ENCODE data around the gene HS6ST3. TPM values are rescaled to one million over a fixed set of nuclear protein-coding genes. Genes with fewer than 3 reads are reported as not detected.

Gene HS6ST3
- total RNA-seq, 2 experiments from 2014 or later, result not detected

DNA sequence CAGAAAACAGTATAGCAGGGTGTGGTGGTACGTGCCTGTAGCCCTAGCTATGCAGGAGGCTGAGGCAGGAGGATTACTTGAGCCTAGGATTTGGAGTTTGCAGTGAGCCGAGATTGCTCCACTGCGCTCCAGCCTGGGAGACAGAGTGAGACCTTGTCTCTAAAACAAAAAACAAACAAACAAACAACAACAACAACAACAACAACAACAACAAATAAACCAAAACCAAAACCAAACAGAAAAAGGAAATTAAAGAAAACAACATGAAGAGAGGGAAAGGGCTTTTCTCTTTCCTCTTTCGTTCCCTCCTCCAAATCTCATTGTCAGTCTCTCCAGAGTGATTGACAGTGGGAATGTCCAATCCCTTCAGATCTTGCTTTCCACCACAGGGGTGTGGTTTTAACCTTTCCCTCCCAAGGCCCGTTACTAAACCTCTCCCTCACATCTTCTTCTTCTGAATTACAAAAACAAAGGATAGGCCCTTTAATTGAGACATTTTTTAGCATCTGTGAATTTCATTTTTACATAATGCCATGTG lies 341.2 kb downstream of the HS6ST3 start:
- no peak overlapping the region for H3K4me3 Mint-ChIP-seq
- no peak overlapping the region for H3K27ac Mint-ChIP-seq
- CTCF ChIA-PET, result no interaction called here
- H3K4me1 Mint-ChIP-seq (ENCODE audit: low read depth), result no peaks in the 10 kb centered on the region
- ATAC-seq (no peak), DNase-seq (no peak)
- no peaks in the 10 kb centered on the region for H3K27me3 Mint-ChIP-seq (ENCODE audit: low read depth)
- no peaks in the 10 kb centered on the region for H3K9me3 Mint-ChIP-seq (ENCODE audit: insufficient read depth)
- no peaks in the 10 kb centered on the region for H3K36me3 Mint-ChIP-seq (ENCODE audit: low read depth)
- POLR2A ChIA-PET, result no interaction called here

DNA sequence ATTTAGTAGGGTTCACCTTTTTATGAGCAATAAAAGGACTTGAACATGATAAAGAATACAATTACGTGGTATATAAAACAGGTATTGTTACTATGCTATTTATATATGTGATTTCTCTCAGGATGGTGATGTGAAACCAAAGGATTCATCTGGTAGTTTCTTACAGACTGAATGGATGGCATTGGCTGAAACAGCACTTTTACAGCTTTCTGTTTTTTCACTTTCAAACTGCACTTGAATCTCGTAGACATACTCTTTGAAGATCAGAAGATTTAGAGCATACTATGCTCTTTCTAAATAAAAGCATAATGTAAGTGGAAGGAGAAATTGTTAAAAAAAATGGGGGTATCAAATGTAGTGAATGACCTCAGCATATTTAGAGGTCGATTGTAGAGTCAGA lies 354.8 kb downstream of the HS6ST3 start:
- Mint-ChIP-seq H3K27ac (no peak overlapping the region), H3K36me3 (ENCODE audit: low read depth) (no peaks in the 10 kb centered on the region), H3K27me3 (ENCODE audit: low read depth) (no peaks in the 10 kb centered on the region), H3K4me1 (ENCODE audit: low read depth) (no peaks in the 10 kb centered on the region), H3K4me3 (no peak overlapping the region), H3K9me3 (ENCODE audit: insufficient read depth) (peaks cover 4% of the 10 kb centered on the region)
- DNase-seq (no peak), ATAC-seq (no peak)
- ChIA-PET CTCF (no interaction called here), POLR2A (no interaction called here)

DNA sequence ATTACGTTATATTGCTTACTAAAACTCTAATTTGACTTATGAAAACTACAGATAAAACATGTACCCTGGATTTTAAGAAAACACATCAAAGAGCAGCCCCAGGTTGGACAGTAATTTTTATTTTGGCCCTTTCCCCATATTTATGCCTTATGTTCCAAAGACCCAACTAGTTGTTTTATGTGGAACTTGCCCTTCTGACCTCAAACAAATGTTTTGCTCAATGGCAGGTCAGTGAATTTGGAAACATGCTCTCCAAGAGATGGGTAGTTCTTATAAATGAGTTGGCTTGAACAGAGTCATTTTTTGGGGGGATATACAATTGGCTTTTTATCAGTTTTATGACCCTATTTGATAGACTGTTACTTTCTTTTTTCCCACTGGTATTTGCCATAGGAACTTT lies 360.0 kb downstream of the HS6ST3 start:
- Mint-ChIP-seq H3K36me3 (ENCODE audit: low read depth) (no peaks in the 10 kb centered on the region), H3K9me3 (ENCODE audit: insufficient read depth) (no peaks in the 10 kb centered on the region), H3K27me3 (ENCODE audit: low read depth) (no peaks in the 10 kb centered on the region), H3K4me3 (no peak overlapping the region), H3K27ac (no peak overlapping the region), H3K4me1 (ENCODE audit: low read depth) (no peaks in the 10 kb centered on the region)
- DNase-seq, result no peak
- CTCF ChIA-PET, result no interaction called here
- no peak for ATAC-seq
- POLR2A ChIA-PET, result no interaction called here

DNA sequence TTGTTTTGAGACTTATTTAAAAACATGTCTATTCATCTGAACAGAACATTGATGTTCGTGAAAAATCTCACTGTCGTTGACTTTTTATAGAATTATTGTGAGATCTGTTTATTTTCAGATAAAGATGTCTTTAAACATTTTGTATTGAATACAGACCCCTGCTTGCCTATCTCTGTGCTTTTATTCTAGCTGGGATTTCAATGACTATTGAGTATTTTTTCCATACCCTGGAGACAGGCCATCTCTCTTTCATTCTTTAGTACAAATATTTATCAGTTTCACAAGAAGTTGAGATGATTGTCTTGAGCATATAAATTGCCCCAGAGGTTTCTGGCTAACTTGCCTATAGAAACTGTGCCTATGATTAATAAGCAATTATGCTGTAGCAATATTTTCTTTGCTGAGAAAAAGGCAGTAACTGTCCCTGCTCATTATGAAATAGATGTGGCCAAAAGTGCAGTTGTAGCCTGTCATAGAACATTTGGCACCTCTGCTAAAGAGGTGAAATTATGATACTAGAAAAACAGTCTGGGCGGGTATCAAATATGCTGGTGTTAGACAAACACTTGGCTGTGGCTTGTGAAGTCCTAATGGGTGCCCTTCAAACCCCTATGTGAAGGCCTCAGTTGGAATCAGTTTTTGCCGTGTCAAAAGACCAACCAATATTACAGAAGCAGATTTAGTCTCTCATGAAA lies 360.6 kb downstream of the HS6ST3 start:
- no peak for ATAC-seq
- Mint-ChIP-seq H3K4me3 (no peak overlapping the region), H3K27me3 (ENCODE audit: low read depth) (no peaks in the 10 kb centered on the region), H3K9me3 (ENCODE audit: insufficient read depth) (no peaks in the 10 kb centered on the region), H3K27ac (no peak overlapping the region), H3K4me1 (ENCODE audit: low read depth) (no peaks in the 10 kb centered on the region), H3K36me3 (ENCODE audit: low read depth) (no peaks in the 10 kb centered on the region)
- DNase-seq, result no peak
- ChIA-PET POLR2A (no interaction called here), CTCF (no interaction called here)

DNA sequence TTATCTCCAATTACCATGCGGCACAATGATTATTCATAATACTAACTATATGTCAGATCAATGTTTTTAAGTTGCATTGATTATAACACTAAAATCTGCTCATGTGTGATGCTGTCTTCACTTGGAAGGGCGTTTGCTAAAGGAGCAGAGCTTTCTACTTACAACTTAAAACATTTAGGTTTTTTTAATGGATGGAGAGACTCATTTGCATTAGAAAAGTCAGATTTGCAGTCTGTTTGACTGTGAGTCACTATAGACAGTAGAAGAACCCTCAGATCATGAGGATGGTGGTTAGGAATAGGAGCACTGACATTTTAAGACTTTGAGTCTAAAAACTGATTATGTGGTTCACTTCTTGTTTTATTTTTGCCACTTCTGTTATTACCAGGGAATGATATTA lies 364.6 kb downstream of the HS6ST3 start:
- no peak for DNase-seq
- Mint-ChIP-seq H3K9me3 (ENCODE audit: insufficient read depth) (no peaks in the 10 kb centered on the region), H3K4me1 (ENCODE audit: low read depth) (no peaks in the 10 kb centered on the region), H3K27me3 (ENCODE audit: low read depth) (no peaks in the 10 kb centered on the region), H3K4me3 (no peak overlapping the region), H3K27ac (no peak overlapping the region), H3K36me3 (ENCODE audit: low read depth) (no peaks in the 10 kb centered on the region)
- ChIA-PET CTCF (no interaction called here), POLR2A (no interaction called here)
- no peak for ATAC-seq

DNA sequence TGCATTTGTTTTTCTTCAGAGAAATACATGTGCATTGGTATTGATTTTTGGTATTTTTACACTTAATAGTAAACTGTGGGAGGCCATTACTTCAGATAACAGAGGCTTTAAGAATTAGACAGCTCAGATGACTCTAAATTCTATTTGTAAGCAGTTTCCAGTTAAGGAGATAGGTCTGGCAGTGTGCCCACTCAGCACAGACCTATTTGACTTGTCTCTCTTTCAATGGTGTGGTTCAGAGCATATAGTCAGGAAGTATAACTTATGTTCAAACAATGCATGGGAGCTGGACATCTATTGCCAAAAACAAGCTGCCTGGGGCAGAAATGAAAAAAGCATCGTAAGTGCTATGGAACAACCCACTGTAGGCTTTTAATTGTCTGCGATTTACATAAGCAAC lies 370.7 kb downstream of the HS6ST3 start:
- H3K27me3 Mint-ChIP-seq (ENCODE audit: low read depth), result no peaks in the 10 kb centered on the region
- CTCF ChIA-PET, result no interaction called here
- no peaks in the 10 kb centered on the region for H3K36me3 Mint-ChIP-seq (ENCODE audit: low read depth)
- no peak for DNase-seq
- ATAC-seq, result no peak
- no peaks in the 10 kb centered on the region for H3K4me1 Mint-ChIP-seq (ENCODE audit: low read depth)
- no peak overlapping the region for H3K27ac Mint-ChIP-seq
- POLR2A ChIA-PET, result no interaction called here
- no peak overlapping the region for H3K4me3 Mint-ChIP-seq
- peaks cover 3% of the 10 kb centered on the region for H3K9me3 Mint-ChIP-seq (ENCODE audit: insufficient read depth)

DNA sequence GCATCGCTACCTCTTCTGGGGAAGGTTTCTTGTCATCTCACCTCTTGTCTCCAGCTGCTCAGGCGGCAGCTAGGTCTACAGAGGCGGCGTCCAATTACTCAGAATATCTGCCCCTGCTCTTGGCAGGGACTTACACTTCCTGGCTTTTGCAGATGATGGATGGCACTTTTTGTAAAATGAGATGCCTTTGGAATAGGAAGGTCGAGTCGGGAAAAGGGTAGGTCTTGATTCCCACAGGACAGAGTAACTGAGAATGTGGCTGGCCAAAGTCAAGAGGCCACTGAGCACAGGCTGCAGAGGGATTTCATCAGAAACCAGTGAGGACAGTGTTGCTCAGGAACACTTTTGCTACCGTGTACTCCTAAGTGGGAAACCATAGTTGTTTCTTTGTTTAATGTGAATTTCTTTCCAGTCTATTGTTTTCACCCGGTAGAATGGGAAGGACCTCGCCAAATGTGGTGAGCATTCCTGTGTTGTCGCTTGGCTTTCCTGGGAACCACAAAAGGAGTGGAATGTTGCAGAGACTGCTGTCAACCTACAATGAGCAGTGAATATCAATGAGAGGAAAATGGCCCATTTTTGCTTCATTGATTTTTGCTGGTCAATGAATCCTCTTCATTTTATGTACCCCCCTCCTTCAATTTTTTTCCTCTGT lies 383.7 kb downstream of the HS6ST3 start:
- H3K4me1 Mint-ChIP-seq (ENCODE audit: low read depth), result no peaks in the 10 kb centered on the region
- no peak overlapping the region for H3K27ac Mint-ChIP-seq
- H3K4me3 Mint-ChIP-seq, result no peak overlapping the region
- ATAC-seq, result no peak
- no peak for DNase-seq
- POLR2A ChIA-PET, result no interaction called here
- H3K27me3 Mint-ChIP-seq (ENCODE audit: low read depth), result no peaks in the 10 kb centered on the region
- H3K9me3 Mint-ChIP-seq (ENCODE audit: insufficient read depth), result peaks cover 3% of the 10 kb centered on the region
- CTCF ChIA-PET, result no interaction called here
- no peaks in the 10 kb centered on the region for H3K36me3 Mint-ChIP-seq (ENCODE audit: low read depth)

DNA sequence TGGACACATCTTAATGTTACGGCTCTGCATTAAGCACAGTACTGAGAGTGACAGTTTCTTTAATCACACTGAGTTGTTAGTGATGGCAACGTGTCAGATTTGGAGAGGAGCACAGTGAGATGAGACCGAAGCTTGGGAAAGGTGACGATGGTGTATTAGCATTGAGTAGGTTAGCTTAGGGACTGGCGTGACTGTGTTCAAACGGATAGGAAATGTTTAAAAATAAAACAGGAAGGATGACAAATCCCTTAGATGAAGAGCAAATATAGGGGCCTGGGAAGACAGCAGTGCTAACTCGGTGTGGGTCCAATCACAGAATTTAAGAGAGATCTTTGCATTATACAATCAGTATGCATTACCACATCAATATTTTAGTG lies 384.3 kb downstream of the HS6ST3 start:
- Mint-ChIP-seq H3K36me3 (ENCODE audit: low read depth) (no peaks in the 10 kb centered on the region), H3K4me3 (no peak overlapping the region), H3K9me3 (ENCODE audit: insufficient read depth) (peaks cover 7% of the 10 kb centered on the region), H3K4me1 (ENCODE audit: low read depth) (no peaks in the 10 kb centered on the region), H3K27me3 (ENCODE audit: low read depth) (no peaks in the 10 kb centered on the region), H3K27ac (no peak overlapping the region)
- CTCF ChIA-PET, result no interaction called here
- no peak for ATAC-seq
- no peak for DNase-seq
- POLR2A ChIA-PET, result no interaction called here

DNA sequence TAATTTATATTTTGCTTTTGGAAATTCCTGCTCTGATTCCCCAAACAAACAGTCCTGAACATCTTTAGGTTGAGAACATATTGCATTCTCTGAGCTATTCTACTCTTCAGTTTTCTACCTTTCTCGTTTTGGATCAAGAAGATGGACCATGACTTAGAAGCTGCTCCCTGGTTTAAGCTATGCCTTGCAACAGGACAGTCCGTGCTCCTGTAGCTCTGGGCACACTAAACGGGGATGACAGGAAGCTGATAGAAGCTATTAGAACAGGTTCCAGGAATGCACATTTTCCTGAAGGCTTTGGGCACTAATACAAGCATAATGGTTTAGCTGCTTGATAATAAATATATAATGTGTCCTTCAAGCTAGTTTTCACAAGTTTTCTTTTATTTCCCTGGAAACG lies 385.2 kb downstream of the HS6ST3 start:
- H3K27ac Mint-ChIP-seq, result no peak overlapping the region
- CTCF ChIA-PET, result no interaction called here
- POLR2A ChIA-PET, result no interaction called here
- H3K4me3 Mint-ChIP-seq, result no peak overlapping the region
- ATAC-seq (no peak), DNase-seq (no peak)
- H3K9me3 Mint-ChIP-seq (ENCODE audit: insufficient read depth), result peaks cover 10% of the 10 kb centered on the region
- no peaks in the 10 kb centered on the region for H3K27me3 Mint-ChIP-seq (ENCODE audit: low read depth)
- H3K4me1 Mint-ChIP-seq (ENCODE audit: low read depth), result no peaks in the 10 kb centered on the region
- H3K36me3 Mint-ChIP-seq (ENCODE audit: low read depth), result no peaks in the 10 kb centered on the region

DNA sequence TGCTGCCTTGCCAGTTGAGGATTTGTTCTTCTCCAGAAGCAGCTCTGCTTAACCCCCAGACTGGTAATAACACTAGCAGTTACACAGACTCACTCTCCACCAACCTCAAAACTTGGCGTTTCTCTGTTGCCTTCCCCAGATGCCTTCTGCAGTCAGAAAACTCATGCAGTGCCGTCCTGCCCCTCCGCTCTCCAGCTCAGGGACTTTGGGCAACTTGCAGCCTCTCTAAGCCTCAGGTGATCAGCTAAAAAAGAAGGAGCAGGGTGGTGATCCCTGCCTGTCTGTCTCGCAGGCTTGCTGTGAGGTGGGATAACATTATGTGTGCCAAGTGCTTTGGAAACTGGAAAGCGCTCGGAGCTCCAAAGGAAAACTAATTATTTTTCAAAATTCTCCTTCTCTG lies 391.6 kb downstream of the HS6ST3 start:
- DNase-seq (no peak), ATAC-seq (no peak)
- POLR2A ChIA-PET, result no interaction called here
- H3K36me3 Mint-ChIP-seq (ENCODE audit: low read depth), result no peaks in the 10 kb centered on the region
- H3K9me3 Mint-ChIP-seq (ENCODE audit: insufficient read depth), result peaks cover 6% of the 10 kb centered on the region
- no peak overlapping the region for H3K4me3 Mint-ChIP-seq
- CTCF ChIA-PET, result no interaction called here
- no peak overlapping the region for H3K27ac Mint-ChIP-seq
- no peaks in the 10 kb centered on the region for H3K4me1 Mint-ChIP-seq (ENCODE audit: low read depth)
- H3K27me3 Mint-ChIP-seq (ENCODE audit: low read depth), result no peaks in the 10 kb centered on the region

DNA sequence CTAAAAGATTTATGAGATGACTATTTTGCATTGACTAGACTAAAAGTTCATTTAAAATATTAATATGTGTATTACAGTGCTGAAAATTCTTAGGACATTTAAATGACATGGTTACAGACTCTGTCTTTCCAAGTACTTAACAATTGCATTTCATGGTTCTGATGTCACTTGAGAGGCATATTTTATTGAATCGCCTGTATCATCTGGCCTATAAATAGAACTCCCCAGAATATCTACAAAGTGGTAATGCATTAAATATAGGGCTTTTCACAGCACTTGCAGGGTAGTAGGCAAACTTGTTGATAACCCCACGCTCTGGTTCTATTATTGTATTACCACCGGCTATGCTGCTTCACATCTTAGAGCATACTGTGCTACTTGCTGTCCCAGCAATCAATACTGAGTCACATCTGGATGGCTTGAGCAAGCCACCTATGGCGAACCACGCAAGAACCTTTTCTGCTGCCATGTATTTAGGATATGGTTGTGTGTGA lies 400.6 kb downstream of the HS6ST3 start:
- H3K4me1 Mint-ChIP-seq (ENCODE audit: low read depth), result no peaks in the 10 kb centered on the region

DNA sequence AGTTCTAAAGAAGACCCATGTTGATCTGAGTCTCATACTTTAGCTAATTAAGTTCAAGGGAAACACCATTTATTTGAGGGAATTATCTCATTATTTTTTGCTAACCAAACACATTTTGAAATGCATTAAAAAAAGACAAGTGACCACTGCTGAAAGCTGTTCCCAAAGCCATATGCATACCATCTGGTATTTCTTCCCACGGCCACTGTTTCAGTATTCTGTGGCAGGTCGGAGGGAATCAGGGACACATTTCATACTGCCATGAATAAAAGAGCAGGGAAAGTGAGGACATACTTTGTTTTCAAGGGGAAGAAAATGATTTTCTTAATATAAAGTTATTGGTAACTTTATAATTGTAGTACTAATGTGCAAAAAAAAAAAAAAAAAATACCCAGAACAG lies 401.2 kb downstream of the HS6ST3 start:
- H3K9me3 Mint-ChIP-seq (ENCODE audit: insufficient read depth), result peaks cover 5% of the 10 kb centered on the region
- ATAC-seq (no peak), DNase-seq (no peak)
- no peaks in the 10 kb centered on the region for H3K36me3 Mint-ChIP-seq (ENCODE audit: low read depth)
- H3K27me3 Mint-ChIP-seq (ENCODE audit: low read depth), result no peaks in the 10 kb centered on the region
- no peak overlapping the region for H3K27ac Mint-ChIP-seq
- H3K4me3 Mint-ChIP-seq, result no peak overlapping the region
- ChIA-PET POLR2A (no interaction called here), CTCF (no interaction called here)
- H3K4me1 Mint-ChIP-seq (ENCODE audit: low read depth), result no peaks in the 10 kb centered on the region

More for the DNA sequence above, 400.6 kb downstream of the HS6ST3 start:
- no peaks in the 10 kb centered on the region for H3K36me3 Mint-ChIP-seq (ENCODE audit: low read depth)
- H3K9me3 Mint-ChIP-seq (ENCODE audit: insufficient read depth), result peaks cover 5% of the 10 kb centered on the region
- no peak overlapping the region for H3K4me3 Mint-ChIP-seq
- no peak overlapping the region for H3K27ac Mint-ChIP-seq
- H3K27me3 Mint-ChIP-seq (ENCODE audit: low read depth), result no peaks in the 10 kb centered on the region
- POLR2A ChIA-PET, result no interaction called here
- ATAC-seq (no peak), DNase-seq (no peak)
- CTCF ChIA-PET, result no interaction called here

DNA sequence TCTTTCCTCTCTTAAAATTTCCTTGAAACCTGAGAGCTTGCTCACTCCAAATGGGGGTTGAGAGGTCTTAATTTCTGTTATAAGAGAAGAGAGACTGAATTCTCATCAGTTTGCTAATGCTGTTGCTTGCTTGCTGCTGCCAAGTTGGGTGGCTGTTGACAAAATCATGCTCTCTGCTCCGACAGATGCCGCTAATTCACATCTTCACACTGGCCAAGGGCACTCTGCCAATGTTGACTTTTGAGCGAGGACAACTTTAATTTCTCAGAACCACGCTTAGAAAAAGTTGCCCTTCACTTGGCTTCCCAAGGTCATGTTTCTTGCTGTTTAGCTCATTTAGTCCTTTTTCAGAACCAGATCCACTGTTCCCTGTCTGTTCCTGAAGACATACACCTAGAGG lies 402.9 kb downstream of the HS6ST3 start:
- DNase-seq (no peak), ATAC-seq (no peak)
- Mint-ChIP-seq H3K36me3 (ENCODE audit: low read depth) (no peaks in the 10 kb centered on the region), H3K9me3 (ENCODE audit: insufficient read depth) (peaks cover 13% of the 10 kb centered on the region), H3K4me1 (ENCODE audit: low read depth) (no peaks in the 10 kb centered on the region), H3K27me3 (ENCODE audit: low read depth) (no peaks in the 10 kb centered on the region), H3K4me3 (no peak overlapping the region), H3K27ac (no peak overlapping the region)
- ChIA-PET CTCF (no interaction called here), POLR2A (no interaction called here)

All from activated CD8-positive, alpha-beta T cell treated with anti-CD3 and anti-CD28 coated beads, Interleukin-2, amount 10 ng/mL, durations not matched to agents 7 days and 5 days (primary cell).